Activated CD4-positive, alpha-beta T cell treated with anti-CD3 and anti-CD28 coated beads, Interleukin-2, amount 50 U/mL, for 4 hours (primary cell): ENCODE measurements around the gene BCL11A.

Source experiments
- DNase-seq, 2 experiments: peaks; one replicate each; pipeline ENCODE4 v3.0.0-alpha.2; 2020

BCL11A gene

DNA sequence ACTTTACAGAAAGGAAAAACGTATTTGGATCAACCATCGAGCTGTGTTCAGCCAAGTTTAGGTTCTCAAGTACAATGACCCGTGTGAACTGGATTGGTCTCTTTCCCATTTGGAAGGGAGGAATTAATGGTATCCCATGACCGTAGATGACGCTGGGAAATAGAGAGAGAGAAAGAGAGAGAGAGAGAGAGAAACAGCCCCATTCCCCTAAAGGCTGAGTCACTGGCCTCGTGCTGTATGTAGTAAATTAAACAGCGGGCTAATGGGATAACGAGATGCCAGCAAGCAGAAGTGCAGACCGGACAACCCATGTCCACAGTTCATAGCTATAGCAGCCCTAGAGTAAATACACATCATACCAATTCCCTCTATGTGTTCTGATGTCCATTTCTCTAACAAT is 99.6 kb downstream of the BCL11A start:
- DNase-seq, result no peak

DNA sequence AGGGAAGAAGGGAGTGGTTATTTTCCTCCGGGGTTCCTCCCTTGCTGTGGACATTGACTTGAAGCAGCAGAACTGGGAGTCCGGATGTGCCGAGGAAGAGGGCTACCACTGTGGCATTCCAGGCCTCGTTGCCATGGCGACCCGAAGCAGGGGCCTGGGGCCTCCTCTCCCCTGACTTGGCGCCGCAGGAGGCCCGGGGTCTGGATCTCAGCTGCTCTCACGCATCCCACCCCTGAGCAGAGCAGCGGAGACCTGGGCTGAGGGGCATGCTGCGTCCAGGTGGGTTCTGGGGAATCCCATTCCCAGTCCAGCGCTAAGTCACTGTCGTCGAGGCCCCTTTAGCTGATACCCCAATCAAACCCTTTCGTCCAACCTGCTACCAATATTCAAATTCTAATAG is 100.2 kb downstream of the BCL11A start:
- DNase-seq, result no peak

DNA sequence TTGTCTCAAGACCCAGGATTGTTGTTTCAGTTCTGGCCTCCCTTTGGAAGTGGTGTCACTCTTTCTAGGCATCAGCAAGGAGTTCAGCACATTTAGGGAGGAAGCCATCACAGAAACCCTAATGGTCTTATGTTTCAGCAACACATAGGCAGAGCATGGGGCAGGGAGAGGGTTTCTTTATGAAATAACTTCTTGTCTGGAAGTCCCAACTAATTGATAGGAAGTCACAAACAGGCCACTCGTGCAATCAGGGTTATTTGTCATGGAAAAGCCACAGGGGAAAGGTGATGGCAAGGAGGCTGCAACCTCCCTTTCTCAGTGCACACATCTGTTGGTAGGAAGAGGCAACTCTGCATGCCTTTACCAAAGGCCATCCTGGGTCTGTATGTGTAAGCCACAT is 103.0 kb downstream of the BCL11A start:
- no peak for DNase-seq

DNA sequence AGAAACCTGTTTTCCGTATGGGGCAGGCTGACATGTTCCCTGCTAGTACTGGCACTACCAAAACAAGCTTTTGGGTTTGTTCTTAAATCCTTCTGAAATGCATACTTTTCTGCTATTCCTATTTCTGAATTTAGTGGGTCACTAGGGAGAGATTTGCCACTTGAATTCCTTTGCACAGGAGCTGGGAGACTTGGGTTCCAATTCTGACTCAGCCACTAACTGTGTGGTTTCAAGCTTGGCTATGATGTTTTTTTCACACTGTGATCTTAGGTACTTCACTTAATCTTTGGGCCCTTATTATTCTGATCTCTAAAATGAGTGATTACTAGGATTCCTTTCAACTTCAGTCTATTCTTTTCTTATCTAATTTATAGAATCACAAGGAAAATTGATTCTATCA is 105.5 kb downstream of the BCL11A start:
- no peak for DNase-seq

DNA sequence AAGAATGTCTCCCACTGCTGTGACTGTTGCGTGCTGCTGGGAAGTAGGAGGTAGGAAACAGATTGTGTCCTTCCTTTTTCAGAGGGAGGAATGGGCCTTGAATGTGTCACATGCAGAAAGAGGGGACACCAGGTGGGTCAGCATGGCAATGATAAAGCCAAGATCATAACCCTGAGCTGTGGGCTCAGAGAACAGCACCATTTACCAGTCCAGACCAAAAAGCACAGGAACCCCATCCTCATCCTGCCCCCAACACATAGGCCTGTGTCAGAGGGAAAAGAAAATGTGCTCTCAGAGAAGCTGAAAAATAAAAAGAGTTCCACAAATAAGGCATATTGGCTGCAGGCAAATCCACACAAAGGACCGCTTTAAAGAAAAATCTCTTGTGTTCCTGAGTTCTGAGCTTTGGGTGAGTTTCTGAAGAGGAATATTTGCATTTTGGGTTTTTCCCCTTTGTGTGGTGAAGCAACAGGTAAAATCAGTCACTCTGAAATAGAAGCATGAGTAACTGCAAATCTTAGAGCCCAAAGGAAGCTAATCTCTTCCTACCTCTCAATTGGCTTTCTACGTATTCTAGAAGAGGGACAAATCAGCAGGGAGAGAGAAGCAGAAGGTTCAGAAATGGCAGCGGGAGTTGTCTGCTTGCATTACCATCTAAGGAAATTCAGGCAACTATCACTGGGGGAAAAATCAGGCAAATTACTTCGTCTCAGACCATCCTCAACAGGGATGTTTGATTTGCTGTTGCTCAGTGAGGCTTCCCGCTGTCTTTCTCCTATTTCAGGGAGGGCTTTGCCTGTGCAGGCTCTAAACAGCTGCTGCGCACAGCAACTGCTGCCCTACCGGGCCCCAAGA is 106.8 kb downstream of the BCL11A start:
- DNase-seq, result no peak

DNA sequence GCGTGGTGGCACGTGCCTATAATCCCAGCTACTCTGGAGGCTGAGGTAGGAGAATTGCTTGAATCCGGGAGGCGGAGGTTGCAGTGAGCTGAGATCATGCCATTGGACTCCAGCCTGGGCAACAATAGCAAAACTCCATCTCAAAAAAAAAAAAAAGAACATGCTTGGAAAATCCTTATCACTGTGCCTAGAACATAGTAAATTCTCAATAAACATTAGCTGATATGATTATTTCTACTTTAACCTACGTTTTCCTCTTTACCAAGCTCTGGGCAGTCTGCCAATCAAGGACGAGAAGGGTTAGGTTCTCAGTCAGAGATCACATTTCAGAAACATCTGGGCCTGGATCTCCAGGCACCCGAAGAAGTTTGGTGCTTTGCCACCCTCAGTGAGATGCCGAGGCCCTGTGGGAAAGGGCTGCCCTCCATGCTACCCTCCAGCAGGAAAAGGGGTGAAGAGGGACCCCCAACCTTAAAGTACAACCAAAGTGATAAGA is 107.7 kb downstream of the BCL11A start:
- DNase-seq, result no peak

DNA sequence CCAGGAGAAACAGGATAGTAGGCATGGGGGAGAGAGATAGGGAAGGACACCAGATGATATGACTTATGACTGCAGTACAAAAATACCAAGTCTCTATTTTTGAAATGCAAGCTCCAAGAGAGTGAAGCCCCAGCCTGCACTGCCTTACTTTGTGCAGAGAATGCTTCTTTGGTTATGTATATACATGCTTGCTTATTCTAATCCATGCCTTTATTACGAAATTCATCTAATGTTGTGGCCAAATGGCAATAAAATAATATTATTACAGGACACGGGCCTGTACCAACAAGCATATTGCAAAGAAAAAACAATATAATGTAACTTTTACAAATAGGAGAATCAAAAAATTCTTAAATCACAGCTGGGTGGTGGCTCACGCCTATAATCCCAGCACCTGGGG is 110.8 kb downstream of the BCL11A start:
- no peak for DNase-seq

DNA sequence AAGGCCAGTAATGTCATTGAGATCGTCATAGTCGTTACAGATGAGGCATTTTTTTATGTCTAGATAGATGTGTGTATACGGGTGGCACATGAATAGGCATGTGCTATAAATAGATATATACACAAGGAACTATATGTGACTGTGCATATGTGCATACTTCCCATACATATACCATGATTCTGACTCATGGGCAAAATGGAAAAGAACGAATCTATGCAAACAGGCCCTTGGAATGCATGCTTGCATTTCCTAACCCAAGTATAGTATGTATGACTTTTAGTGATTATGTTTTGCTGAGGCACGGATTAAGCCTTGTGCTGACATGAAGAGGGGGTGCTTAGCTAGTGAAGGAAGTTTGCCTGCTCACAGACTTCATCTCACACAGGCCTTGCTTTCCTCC is 111.7 kb downstream of the BCL11A start:
- DNase-seq, result no peak

DNA sequence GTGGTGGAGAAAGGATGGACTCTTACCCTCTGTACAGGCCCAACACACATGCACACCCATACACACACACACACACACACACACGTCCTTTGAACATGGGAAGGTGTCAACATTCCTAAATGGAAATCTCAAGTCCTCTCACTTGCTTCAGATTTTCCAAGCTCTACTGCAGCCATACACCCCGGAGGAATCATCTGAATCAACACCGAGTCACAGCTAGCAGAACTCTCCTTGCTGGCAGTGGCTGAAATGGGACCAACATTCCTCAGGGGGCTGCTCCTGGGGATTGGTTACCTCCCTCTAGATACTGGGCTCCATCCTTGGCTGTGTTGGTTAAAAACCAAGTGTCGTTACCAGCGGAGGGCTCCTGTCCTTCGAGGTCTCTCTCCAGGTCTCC is 112.7 kb downstream of the BCL11A start:
- no peak for DNase-seq

DNA sequence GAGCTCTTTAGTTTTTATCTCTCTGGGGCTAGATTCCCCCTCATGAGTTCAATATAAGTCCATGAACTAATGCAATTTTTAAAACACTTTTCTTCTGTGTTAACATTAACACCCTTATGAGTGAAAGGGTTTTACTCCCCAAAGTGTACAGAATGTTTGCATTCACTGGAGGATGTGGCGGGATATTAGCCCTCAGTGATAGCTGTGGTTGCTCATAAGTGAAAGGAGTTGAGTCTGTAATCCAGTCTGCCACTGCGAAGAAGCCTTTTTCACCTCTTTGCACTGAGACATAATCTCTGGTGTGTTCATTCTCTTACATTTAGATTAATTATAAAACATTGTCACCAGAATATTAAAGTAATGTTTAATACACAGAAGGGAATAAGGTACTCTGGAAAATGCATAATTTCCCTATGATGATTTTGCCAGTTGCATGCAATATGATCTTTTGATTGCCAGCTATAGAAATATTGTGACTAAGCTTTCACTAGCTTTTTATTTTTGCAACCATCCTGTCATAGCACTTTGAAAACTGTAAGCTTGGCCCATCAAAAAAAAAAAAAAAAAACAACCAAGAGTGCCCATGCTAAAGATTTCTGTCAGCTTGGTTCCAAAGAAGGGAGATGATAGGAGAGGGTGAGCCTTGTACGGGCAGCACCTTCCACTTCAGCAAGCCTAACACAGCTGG is 113.2 kb downstream of the BCL11A start:
- no peak for DNase-seq

DNA sequence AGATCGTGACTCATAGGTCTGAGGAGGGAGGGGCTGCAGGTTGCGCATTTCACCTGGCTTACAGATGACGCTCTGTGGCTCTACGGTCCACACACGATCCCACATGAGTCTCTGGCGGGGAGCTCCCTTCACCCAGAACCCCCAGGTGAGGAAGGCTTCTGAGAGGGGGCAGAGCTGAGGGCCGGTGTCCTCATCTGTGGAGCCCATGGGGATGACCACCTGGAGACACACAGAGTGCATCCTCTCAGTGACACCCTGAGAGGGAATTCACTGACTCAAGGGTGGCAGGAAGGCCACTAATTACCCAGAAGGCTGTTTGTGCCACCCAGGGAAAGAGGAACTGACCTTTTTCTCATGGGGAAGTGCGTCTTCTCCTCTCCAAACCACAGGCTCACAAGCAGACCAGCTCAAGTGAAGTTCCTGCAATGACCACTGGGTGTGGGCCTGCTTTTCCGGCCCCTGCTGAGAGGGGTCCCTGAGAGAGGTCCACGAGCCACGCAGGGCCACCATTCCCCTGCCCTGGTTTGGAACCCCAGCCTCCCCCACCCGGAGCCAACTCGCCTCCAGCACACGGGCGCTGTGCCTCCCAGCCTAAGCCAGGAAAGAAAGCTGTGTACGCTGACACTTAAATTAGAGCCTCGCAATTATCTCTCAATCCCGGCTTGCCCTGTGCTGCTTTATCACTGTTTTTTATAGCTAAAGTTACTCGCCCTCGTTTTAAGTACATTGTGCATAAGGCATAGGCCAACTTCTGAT is 114.1 kb downstream of the BCL11A start:
- no peak for DNase-seq

DNA sequence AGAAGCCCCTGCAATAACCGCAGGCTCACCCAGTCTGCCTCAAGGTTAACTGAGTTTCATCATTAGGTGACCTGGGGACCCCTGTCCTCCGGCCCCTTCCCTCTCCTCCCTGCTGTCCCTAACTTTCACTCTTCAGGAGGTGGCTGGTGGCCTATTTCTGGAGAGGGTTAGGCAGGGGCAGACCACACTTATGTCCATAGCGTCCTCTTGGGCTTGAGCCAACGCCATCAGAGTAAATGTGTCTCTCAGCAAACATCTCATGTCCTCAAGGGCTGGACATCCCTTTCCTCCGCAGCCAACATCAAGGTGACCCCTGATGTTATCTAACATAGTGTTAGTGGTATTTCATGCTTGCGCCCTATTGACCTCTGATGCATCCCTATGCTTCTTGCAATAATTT is 114.8 kb downstream of the BCL11A start:
- no peak for DNase-seq

DNA sequence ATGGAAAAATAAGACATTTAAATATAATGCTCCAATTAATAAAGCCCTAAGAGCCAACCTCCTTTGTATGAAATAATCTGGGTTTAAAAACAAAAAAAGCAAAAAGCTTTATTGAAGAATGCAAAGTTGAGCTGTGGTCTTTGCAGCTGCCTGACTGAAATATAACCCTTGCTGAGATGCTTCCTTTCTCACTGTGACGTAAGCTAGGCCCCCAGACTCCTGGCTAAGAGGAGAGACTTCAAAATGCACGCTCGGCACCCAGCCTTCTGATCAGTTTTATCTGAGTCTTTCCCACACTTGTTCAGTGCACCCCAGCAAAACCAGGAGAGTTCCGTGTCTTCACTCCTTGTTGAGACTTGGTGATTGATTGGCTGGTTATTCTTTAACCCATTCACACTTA is 115.3 kb downstream of the BCL11A start:
- DNase-seq, result no peak

DNA sequence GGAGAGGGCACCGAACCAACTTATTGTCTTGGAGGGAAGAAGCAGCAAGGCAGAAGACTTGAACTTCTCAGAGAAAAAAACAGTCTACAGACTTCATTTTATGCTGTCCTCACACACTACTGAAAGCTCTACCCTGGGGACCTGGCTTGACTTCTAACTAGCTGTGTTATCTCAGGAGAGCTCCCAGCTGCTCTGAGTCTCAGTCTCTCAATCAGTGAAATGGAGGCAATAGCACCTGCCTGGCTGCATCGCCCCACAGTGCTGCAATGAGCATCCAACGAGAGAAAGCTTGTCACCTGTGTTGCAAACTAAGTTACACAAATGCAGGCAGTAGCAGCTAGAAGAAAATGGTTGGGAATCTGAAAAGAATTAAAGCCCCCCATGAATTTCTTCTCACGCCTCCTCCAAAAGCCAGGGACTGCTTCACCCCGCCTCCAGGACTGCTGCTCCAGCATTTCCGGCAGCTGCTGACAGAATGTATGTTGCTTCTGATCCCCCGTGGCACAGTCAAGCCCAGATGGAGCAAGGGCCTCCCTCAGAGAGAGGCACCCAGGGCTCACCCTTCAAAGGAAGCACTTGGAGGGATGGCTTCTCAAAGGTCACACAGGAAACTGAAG is 116.3 kb downstream of the BCL11A start:
- DNase-seq, result no peak

DNA sequence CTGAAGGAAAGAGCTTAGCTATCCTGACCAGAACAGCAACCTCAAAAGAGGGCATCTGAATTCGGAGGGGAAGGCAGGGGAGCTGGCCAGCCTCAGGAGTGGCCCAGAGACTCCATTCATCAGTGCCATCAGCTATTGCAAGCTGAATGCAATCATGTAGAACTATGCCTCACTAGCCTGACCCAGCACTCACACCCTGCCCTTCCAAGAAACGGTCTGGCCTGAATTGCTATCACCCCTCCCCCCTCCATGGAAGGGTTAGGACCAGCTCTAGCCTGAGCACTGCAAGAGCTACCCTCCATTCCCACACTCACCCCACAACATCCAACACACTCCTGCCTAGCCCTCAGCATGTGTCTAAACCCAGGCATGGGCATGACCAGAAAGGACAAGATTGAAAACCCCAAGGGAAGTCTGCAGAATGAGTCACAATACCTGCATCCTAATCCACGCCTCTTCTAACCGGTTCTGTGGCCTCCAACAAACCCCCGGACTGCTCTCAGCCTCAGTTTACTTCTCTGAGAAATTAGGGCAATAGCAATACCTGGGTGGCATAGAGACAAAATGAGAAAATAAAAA is 120.3 kb downstream of the BCL11A start:
- no peak for DNase-seq

DNA sequence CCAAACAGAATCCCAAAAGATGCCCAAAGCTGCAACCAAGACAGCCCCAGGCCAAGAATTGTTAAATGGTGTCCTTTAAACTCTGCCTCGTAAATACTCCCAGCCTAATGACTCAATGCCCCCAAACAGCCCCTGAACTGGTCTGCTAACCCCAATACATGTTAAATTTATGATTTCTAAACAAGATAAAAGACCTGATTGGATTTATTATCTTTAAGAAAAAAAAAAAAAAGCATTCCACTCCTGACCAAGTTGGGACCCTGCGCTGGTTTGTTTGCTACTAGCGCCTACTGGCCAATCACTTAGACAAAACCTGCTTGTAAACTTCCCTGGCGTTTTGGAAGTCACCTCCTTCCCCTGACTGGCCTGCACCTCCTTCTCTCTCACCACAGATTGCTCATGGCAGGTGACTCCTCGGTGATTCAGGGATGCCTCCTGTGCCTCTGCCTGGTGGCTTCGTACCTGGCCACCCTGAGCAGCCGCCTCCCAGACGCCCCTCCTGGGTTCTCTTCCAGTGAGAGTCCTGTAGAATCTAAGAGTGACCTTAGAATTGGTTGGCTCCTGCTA is 121.3 kb downstream of the BCL11A start:
- no peak for DNase-seq

DNA sequence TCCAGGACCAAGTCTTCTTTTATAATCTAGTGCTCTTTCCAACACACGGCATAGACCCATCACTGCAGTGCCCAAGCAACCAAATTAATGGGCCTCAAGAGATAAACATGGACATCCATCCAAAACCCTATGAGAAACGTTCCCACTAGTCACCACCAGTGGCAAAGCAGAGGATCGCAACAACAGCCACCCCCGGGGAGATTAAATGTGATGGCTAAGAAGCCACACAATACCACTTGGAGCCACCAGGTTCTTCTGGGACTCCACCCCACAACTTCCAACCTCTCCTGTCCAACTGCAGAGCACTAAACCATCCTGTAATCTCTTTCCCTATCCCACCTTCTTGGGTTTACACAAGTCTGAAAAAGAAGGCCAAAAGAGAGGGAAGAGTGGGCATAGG is 123.8 kb downstream of the BCL11A start:
- DNase-seq, result no peak

DNA sequence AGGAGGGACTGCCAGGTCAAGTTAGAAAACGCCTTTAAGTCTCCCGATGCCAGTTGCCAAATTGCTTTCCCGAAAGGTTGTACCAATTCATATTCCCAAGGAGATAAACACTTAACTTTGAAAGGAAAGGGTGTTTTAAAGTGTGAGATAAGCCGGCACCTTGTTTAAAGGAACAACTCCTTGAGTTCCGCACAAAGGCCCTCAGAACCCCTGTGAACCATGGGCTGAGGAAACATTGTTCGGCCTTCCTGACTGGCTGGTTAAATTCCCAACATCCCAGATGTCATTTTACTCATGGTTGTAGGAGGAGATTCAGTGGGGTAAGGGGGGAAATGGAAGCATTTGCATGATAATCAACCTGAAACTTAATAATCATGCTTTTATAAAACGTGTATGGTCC is 126.6 kb downstream of the BCL11A start:
- no peak for DNase-seq

DNA sequence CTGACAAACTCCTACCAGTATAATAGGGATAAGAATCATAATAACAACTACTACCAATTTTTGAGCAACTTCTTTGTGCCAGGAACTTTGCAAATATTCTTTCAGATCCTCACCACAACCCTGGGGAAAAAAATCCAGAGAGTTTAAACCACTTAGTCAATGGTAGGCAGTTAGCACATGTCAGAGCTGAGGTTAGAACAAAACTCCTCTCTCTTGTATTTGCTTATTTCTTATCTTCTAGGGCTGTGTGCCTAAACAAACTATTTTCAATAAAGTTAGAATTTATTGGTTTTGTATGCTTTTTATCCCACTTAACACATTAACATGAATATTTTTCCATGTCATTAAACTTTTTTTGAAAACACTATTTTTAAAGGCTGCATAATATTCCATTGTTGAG is 127.1 kb downstream of the BCL11A start:
- DNase-seq, result no peak

DNA sequence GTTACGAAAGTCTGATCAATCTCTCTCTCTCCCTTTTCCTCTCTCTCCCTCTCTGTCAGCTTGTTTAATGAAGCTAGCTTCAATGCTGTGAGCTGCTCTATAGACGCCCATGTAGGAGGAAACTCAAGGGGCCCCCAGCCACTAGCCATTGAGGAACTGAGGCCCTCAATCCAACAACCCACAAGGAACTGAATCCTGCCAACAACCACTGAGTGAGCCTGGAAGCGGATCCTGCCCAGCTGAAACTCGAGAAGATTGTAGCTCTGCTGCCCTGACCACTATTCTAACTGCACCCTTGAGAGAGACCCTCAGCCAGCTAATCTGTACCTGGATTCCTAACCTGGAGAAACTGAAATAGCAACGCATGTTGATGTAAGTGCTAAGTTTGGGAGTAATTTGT is 129.2 kb downstream of the BCL11A start:
- no peak for DNase-seq

DNA sequence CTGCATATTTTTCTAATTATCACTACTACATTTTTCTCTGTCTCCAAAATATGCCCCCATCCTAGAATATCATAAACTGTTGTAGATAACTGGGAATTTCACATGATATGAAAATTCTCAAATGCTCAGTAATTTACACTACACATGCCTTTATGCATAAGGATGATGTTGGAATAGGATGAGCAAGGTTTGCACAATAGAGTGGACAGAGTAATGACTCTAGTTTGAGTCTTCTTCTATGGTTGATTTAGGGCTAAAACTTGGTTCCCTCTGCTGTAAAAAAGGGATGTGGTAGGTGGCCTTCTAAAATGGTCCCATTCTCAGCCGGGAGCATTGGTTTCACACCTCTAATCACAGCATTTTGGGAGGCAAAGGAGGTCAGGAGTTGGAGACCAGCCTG is 129.9 kb downstream of the BCL11A start:
- no peak for DNase-seq

DNA sequence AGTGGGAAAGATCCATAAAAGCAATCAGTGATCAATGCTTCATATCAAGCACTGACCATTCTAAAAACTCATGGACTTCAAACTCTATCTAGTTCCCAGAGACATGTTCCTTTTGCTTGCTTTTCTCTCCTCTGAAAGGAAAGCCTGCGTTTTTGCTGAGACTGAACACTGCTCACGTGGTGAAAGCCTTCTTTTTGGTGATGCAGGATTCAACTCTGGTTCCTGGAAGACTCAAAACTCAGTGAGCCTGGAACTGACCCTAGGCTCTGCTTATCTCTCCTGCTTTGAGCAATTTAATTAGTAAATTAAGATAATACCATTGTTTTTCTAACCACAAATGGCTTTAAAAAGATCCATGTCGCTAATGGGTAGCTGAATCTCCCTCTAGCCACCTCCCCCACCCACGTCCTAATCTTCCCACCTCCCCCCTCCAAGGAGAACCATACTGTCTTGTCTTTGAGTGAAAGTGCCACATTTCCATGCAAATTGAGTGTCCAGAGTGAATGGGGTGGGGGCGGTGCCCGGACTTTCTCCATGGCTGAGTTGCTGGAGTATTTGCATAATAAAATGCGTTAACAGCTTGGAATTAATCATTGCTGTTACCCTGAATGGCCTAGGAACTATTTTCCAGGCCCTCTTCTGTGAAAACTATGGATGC is 130.5 kb downstream of the BCL11A start:
- no peak for DNase-seq
